GM12875 (cell line): Measurements from ENCODE around the gene ZNF124.

Source experiments
- H3K4me3 ChIP-seq: one replicate; pipeline ENCODE4 v1.5.1; 2011; ENCODE audit warnings: low read depth, low read length, control low read depth
- TF ChIP-seq, protein P1 (sequence below): IDR thresholded peaks from 2 replicates; pipeline ENCODE4 v1.5.1; 2011; ENCODE audit warnings: low read depth, mild to moderate bottlenecking, control low read depth, inconsistent platforms, low read length, moderate library complexity, borderline replicate concordance; ENCODE audit not compliant: insufficient read depth

Gene ZNF124

DNA sequence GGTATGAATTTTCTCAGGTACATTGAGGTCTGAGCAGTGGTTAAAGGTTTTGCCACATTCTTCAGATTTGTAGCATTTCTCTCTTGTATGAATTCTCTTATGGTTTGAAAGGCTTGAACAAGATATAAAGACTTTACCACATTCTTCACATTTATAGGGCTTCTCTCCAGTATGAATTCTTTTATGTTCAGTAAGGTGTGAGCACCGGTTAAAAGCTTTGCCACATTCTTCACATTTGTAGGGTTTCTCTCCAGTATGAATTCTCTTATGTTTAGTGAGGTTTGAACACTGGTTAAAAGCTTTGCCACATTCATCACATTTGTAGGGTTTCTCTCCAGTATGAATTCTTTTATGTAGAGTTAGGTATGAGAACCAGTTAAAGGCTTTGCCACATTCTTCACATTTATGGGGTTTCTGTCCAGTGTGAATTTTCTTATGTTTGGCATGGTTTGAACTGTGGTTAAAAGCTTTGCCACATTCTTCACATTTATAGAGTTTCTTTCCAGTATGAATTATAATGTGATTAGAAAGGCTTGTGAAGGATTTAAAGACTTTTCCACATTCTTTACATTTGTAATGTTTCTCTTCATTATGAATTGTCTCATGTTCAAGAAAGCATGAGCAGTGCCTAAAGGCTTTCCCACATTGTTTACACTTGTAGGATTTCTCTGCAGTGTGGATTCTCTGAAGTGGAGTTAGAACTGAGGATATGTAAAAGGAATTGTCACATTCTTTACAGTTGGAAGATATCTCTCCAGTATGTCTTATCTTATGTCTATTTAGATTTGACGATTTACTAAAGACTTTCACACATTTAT lies 18.4 kb upstream of the ZNF124 start:
- TF ChIP-seq, protein P1, sequence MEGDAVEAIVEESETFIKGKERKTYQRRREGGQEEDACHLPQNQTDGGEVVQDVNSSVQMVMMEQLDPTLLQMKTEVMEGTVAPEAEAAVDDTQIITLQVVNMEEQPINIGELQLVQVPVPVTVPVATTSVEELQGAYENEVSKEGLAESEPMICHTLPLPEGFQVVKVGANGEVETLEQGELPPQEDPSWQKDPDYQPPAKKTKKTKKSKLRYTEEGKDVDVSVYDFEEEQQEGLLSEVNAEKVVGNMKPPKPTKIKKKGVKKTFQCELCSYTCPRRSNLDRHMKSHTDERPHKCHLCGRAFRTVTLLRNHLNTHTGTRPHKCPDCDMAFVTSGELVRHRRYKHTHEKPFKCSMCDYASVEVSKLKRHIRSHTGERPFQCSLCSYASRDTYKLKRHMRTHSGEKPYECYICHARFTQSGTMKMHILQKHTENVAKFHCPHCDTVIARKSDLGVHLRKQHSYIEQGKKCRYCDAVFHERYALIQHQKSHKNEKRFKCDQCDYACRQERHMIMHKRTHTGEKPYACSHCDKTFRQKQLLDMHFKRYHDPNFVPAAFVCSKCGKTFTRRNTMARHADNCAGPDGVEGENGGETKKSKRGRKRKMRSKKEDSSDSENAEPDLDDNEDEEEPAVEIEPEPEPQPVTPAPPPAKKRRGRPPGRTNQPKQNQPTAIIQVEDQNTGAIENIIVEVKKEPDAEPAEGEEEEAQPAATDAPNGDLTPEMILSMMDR, result no peak
- H3K4me3 ChIP-seq, result no peak overlapping the region

DNA sequence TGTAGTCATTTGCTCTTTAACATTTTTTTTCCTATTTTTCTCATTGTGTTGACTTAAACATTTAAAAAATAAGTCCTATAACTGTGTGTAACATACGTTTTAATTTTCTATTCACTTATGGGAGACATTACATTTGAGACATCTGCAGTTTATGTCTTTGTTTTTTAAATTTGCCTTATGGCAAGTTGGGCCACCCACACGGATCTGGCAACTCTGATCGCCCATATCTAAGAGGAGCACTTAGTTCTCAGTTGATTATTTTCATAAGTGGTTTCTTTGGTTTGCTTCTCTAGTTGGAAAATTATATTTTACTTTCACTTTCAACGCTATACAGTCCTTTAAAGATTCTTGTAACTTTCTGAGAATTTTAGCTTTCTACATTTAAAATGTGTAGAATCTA lies 13.8 kb upstream of the ZNF124 start:
- TF ChIP-seq, protein P1, result no peak
- no peak overlapping the region for H3K4me3 ChIP-seq

GRCh38 chr1:247184254-247184653 lies 12.4 kb upstream of the ZNF124 start:
- H3K4me3 ChIP-seq, result no peak overlapping the region
- TF ChIP-seq, protein P1, result no peak

- H3K4me3 ChIP-seq, result no peak overlapping the region
- TF ChIP-seq, protein P1, result no peak
These were observed 11.2 kb upstream of the ZNF124 start for GRCh38 chr1:247182994-247183393.

DNA sequence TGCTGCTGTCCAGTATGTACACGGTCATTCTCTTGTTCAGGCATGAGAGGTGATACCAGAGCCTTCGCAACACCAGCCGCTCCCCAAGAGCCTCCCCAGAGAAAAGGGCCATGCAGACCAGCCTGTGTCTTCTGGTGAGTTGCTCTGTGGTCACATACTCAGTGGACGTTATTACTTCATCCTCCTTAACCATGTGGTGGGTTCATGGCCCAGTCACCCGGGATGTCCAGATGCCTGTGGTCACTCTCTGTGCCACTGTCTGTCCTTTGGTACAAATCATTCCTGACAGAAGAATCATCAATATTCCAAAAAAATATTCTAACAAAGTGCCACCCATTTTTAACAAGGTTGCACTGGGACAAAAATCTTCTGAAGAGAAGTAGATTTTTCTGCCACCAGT lies 8.8 kb upstream of the ZNF124 start:
- H3K4me3 ChIP-seq, result no peak overlapping the region
- TF ChIP-seq, protein P1, result no peak

GRCh38 chr1:247177755-247178154 lies 5.9 kb upstream of the ZNF124 start:
- TF ChIP-seq, protein P1, result no peak
- H3K4me3 ChIP-seq, result no peak overlapping the region

DNA sequence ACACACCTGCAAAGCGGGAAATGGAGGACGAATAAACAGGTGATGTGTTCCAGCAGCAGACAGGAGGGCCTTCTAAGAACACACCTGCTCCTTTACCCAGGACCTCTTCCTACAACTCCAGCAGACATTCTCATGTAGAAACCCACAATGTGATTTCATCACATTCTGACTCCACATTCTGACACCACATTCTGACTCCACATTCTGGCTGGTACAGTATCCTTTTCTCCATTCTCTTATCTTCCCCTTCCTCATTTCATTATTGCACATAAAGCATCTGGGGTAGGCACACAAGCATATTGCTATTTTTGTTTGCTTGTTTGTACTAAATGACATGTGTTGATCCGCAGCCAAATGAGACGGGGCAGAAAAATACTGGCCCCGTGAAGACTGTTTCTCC lies 3.6 kb upstream of the ZNF124 start:
- H3K4me3 ChIP-seq, result no peak overlapping the region
- TF ChIP-seq, protein P1, result no peak
